H1 (cell line): ENCODE measurements around the gene SRSF1. TPM values are rescaled to one million over a fixed set of nuclear protein-coding genes. Genes with fewer than 3 reads are reported as not detected.

ENCODE experiments used
- ASH2L ChIP-seq: fragments of 200-600, 300-600 bp; sonication (generic); IDR thresholded peaks from one replicate; pipeline ENCODE4 v1.7.1; 2017; ENCODE audit warnings: low read length
- ATF3 ChIP-seq: IDR thresholded peaks from 2 replicates; pipeline ENCODE4 v1.6.1; 2011; ENCODE audit warnings: low read depth, mild to moderate bottlenecking, low read length; ENCODE audit not compliant: insufficient read depth
- CHD7 ChIP-seq: fragments of 300-600 bp; sonication (generic); IDR thresholded peaks from 2 replicates; pipeline ENCODE4 v1.7.1; 2012; ENCODE audit warnings: low read length, moderate library complexity, mild to moderate bottlenecking, inconsistent platforms; ENCODE audit not compliant: insufficient replicate concordance
- KDM4A ChIP-seq: IDR thresholded peaks from one replicate; pipeline ENCODE4 v1.7.1; 2012; ENCODE audit warnings: low read depth, mild to moderate bottlenecking, moderate library complexity, low read length, inconsistent platforms; ENCODE audit not compliant: severe bottlenecking
- RFX5 ChIP-seq: IDR thresholded peaks from 2 replicates; pipeline ENCODE4 v1.6.1; 2011; ENCODE audit warnings: low read depth, low read length, improper control_type of control experiment, borderline replicate concordance
- ZNF274 ChIP-seq: IDR thresholded peaks from 2 replicates; pipeline ENCODE4 v1.7.0; 2012; ENCODE audit warnings: low read length, borderline replicate concordance; ENCODE audit errors: extremely low read depth
- polyA plus RNA-seq, 7 experiments: library from polyadenylated mRNA; depleted of rRNA in 3 of 7; stranded (reverse) in 5 of 7; unstranded in 2 of 7; fragments of >200 nt in 5 of 7; fragments of 200-250 nt in 2 of 7; gene quantifications; 1 replicate in 5 of 7; 2 replicates in 1 of 7; 4 replicates in 1 of 7; pipeline versions ENCODE4 v1.2.1 to v1.2.3, GENCODE V29; 2011 to 2013; ENCODE audit warnings: missing spikeins in 2 of 7, mixed read lengths in 2 of 7
- total RNA-seq: library from RNA; stranded (reverse); fragmentation: NEBNext Ultra II Directional; extraction: Animal tissue kit (Norgen Biotek cat#: 25700); gene quantifications from 2 replicates; pipeline ENCODE4 v1.2.1, GENCODE V29; 2021

The SRSF1 gene
- total and polyA plus RNA-seq, 2 of the 8 experiments (the other 6 are each of a cell fraction or from before 2014, with no cell fraction given) = 149 to 429 TPM

DNA sequence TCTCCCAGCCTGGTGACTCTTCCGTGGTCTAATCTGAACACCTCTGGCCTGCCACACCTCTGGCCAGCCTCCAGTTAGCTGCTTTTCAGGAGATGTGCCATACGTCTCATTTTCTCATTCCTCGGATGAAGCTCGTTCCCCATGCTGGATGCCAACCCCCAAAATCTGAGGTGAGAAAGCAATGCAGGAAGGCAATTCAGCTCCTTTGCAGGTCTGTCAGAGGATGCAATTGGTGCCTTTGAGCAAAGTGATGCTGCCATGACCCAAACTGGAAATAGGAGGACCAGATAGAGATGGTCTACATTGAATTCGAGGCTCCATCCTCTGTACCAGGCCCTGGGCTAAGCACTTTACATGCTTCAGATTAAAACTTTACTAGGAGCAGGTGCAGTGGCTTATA, 40.8 kb downstream of the SRSF1 start (continued):
- no peak for TF ChIP-seq CHD7
- TF ChIP-seq KDM4A = no peak
- TF ChIP-seq ATF3 = no peak
- TF ChIP-seq ASH2L = no peak
- no peak for TF ChIP-seq RFX5
- no peak for TF ChIP-seq ZNF274
